ENCODE measurements around the gene ZNF574.
A peak's percentile ranks its signal among the peaks of the same experiment; 100 is the strongest.

Gene ZNF574

GRCh38 chr19:42034640-42035391 lies 41.1 kb upstream of the ZNF574 start:
- TF ChIP-seq REST (IDR thresholded peaks at IDR 0.05; ENCODE audit: insufficient read depth in 1 of 2, low read depth in 2 of 2, low read length in 2 of 2) = 0 out of 4 replicates have a peak, but pooled peaks of 1 of the 2 experiments have one; percentile 35

- TF ChIP-seq POLR2AphosphoS5 (IDR thresholded peaks at IDR 0.05; ENCODE audit: low read depth, low read length) = no peak
- no peak for TF ChIP-seq REST (IDR thresholded peaks at IDR 0.05; ENCODE audit: insufficient read depth in 1 of 2, low read depth in 2 of 2, low read length in 2 of 2)
- TF ChIP-seq FOXP2 (optimal IDR thresholded peaks at IDR 0.05; ENCODE audit: borderline replicate concordance, extremely low read depth, extremely low read length, insufficient read depth) = no peak
- no peak for TF ChIP-seq SIN3A (IDR thresholded peaks at IDR 0.05; ENCODE audit: borderline replicate concordance, insufficient read depth, low read length)
- no peak for TF ChIP-seq TAF1 (IDR thresholded peaks at IDR 0.05; ENCODE audit: borderline replicate concordance, insufficient read depth, low read length)
Observed at GRCh38 chr19:42037649-42038048, 38.3 kb upstream of the ZNF574 start.

- TF ChIP-seq TAF1 (IDR thresholded peaks at IDR 0.05; ENCODE audit: borderline replicate concordance, insufficient read depth, low read length) (no peak), POLR2AphosphoS5 (IDR thresholded peaks at IDR 0.05; ENCODE audit: low read depth, low read length) (no peak), REST (IDR thresholded peaks at IDR 0.05; ENCODE audit: insufficient read depth in 1 of 2, low read depth in 2 of 2, low read length in 2 of 2) (no peak), SIN3A (IDR thresholded peaks at IDR 0.05; ENCODE audit: borderline replicate concordance, insufficient read depth, low read length) (no peak), FOXP2 (optimal IDR thresholded peaks at IDR 0.05; ENCODE audit: borderline replicate concordance, extremely low read depth, extremely low read length, insufficient read depth) (no peak)
Observed at GRCh38 chr19:42038666-42039065, 37.3 kb upstream of the ZNF574 start.

- TF ChIP-seq TAF1 (IDR thresholded peaks at IDR 0.05; ENCODE audit: borderline replicate concordance, insufficient read depth, low read length) = no peak
- no peak for TF ChIP-seq POLR2AphosphoS5 (IDR thresholded peaks at IDR 0.05; ENCODE audit: low read depth, low read length)
- no peak for TF ChIP-seq SIN3A (IDR thresholded peaks at IDR 0.05; ENCODE audit: borderline replicate concordance, insufficient read depth, low read length)
- TF ChIP-seq REST (IDR thresholded peaks at IDR 0.05; ENCODE audit: insufficient read depth in 1 of 2, low read depth in 2 of 2, low read length in 2 of 2) = no peak
- no peak for TF ChIP-seq FOXP2 (optimal IDR thresholded peaks at IDR 0.05; ENCODE audit: borderline replicate concordance, extremely low read depth, extremely low read length, insufficient read depth)
Observed at GRCh38 chr19:42040031-42040430, 35.9 kb upstream of the ZNF574 start.
